ENCODE data around the gene DHH. TPM values are rescaled to one million over a fixed set of nuclear protein-coding genes. Genes with fewer than 3 reads are reported as not detected.

The DHH gene
- total RNA-seq, 1 donor from 2014 or later: 0.52 TPM

DNA sequence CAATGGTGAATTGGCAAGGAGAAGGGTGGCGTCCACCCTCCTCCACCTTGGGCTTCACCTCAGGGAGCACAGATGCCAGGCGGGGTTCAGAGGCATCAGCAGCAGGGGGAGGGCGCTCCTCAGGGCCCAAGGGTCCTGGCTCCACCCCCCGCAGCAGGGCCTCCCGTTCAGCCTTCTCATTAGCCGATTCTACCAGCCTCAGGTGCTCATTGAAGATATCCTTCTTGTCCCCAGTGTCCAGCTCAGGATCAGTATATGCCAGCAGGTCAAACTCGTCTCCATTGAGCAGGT, 56.7 kb downstream of the DHH start:
- no peak overlapping the region for H3K4me3 ChIP-seq (ENCODE audit: low read depth, low read length)
- TF ChIP-seq, protein P1, sequence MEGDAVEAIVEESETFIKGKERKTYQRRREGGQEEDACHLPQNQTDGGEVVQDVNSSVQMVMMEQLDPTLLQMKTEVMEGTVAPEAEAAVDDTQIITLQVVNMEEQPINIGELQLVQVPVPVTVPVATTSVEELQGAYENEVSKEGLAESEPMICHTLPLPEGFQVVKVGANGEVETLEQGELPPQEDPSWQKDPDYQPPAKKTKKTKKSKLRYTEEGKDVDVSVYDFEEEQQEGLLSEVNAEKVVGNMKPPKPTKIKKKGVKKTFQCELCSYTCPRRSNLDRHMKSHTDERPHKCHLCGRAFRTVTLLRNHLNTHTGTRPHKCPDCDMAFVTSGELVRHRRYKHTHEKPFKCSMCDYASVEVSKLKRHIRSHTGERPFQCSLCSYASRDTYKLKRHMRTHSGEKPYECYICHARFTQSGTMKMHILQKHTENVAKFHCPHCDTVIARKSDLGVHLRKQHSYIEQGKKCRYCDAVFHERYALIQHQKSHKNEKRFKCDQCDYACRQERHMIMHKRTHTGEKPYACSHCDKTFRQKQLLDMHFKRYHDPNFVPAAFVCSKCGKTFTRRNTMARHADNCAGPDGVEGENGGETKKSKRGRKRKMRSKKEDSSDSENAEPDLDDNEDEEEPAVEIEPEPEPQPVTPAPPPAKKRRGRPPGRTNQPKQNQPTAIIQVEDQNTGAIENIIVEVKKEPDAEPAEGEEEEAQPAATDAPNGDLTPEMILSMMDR (conservative IDR thresholded peaks at IDR 0.05; ENCODE audit: low read depth, low read length): no peak
- no peak for DNase-seq (ENCODE audit: low read depth)

DNA sequence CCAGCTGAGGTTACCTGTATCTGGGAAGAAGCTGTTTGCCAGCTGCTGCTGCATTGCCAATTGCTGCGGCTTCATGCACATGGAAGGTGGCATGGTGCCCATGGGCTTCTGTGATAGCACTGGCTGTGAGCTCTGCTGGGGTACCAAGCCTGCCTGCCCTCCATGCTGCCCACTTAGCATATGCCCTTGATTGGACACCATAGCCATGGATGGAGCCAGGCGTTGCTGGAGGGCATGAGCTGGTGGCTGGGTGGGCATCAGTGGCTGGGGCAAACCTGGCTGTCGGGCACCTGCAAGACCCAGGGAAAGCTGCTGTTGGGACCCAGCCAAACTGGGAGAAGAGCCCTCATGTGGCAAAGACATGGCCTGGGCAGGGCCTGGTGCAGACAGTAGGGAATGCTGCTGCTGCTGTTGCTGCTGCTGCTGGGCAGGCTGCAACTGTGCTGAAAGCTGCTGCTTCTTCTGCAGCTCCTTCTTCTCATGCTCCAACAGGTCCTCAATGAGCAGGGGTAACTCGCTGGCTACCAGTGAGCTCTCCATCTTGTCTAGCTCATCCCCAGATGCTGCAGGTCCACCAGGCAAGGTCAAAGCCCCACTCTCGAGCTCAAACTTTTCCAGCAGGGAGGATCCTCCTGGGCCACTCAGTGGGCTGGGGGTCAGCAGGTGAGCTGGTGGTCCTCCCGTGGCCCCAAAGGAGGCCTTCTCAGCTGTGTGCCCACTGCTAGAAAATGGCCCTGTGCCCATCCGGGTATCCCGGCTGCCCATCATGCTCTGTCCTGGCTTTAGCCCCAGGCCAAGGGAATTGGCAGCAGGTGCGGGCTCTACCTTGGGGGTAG, 57.3 kb downstream of the DHH start:
- TF ChIP-seq, protein P1 (conservative IDR thresholded peaks at IDR 0.05; ENCODE audit: low read depth, low read length): no peak
- DNase-seq (ENCODE audit: low read depth): no peak
- H3K4me3 ChIP-seq (ENCODE audit: low read depth, low read length): no peak overlapping the region

Other genes starting within 250 kb of the DHH start
- gene DDX23, start 242.6 kb downstream of the DHH start, total RNA-seq: 84.0 and 90.8 TPM in 2 replicates
- gene RND1, start 228.9 kb downstream of the DHH start, total RNA-seq: 3.3 and 8.9 TPM in 2 replicates
- 21.0 and 21.8 TPM in 2 replicates for gene FKBP11, start 169.3 kb downstream of the DHH start, total RNA-seq
- 62.8 and 108 TPM in 2 replicates for gene ARF3, start 137.3 kb downstream of the DHH start, total RNA-seq
- gene WNT10B, start 123.1 kb downstream of the DHH start, total RNA-seq: not detected in 2 replicates
- not detected in 2 replicates for gene WNT1, start 116.5 kb downstream of the DHH start, total RNA-seq
- gene DDN, start 95.4 kb downstream of the DHH start, total RNA-seq: 0.14 and 0.29 TPM in 2 replicates
- gene PRKAG1, start 76.0 kb downstream of the DHH start, total RNA-seq: 50.7 and 68.5 TPM in 2 replicates
- gene KMT2D, start 34.0 kb downstream of the DHH start, total RNA-seq: 16.6 and 17.2 TPM in 2 replicates
- 1.6 and 2.3 TPM in 2 replicates for gene RHEBL1, start 24.8 kb downstream of the DHH start, total RNA-seq
- gene LMBR1L, start 16.0 kb upstream of the DHH start, total RNA-seq: 21.8 and 37.8 TPM in 2 replicates
- 2,565 and 4,770 TPM in 2 replicates for gene TUBA1B, start 36.6 kb upstream of the DHH start, total RNA-seq
- 929 and 1,025 TPM in 2 replicates for gene TUBA1A, start 94.3 kb upstream of the DHH start, total RNA-seq
- gene TUBA1C, start 170.3 kb upstream of the DHH start, total RNA-seq: 1,483 and 2,573 TPM in 2 replicates
- 1.1 TPM in 1 of 2 replicates, not detected in the other for gene PRPH, start 200.3 kb upstream of the DHH start, total RNA-seq
- 31.7 and 45.4 TPM in 2 replicates for gene TROAP, start 228.5 kb upstream of the DHH start, total RNA-seq
- gene C1QL4, start 242.4 kb upstream of the DHH start, total RNA-seq: not detected in 2 replicates